Neural progenitor cell (in vitro differentiated cells): ENCODE data around the gene SIRT5. TPM values are rescaled to one million over a fixed set of nuclear protein-coding genes. Genes with fewer than 3 reads are reported as not detected.

Source experiments
- DNase-seq: peaks from one replicate; pipeline ENCODE4 v3.0.0-alpha.2; 2016; ENCODE audit warnings: low spot score
- H2AFZ ChIP-seq: fragments of 200-600 bp; sonication (generic); replicated peaks from 2 replicates; pipeline ENCODE4 v1.6.1; 2016; ENCODE audit warnings: antibody characterized with exemption
- H3F3A ChIP-seq: fragments of 200-600 bp; sonication (generic); 2 replicates; pipeline ENCODE4 v1.6.1; 2016; ENCODE audit warnings: antibody characterized with exemption, low read depth
- H3K27ac ChIP-seq: fragments of 200-600 bp; sonication (generic); 2 replicates; pipeline ENCODE4 v1.5.1; 2016; ENCODE audit warnings: mild to moderate bottlenecking
- H3K27me3 ChIP-seq: fragments of 200-600 bp; sonication (generic); 2 replicates; pipeline ENCODE4 v1.6.1; 2016; ENCODE audit warnings: mild to moderate bottlenecking, moderate library complexity
- H3K36me3 ChIP-seq: fragments of 200-600 bp; sonication (generic); 2 replicates; pipeline ENCODE4 v1.5.1; 2016
- H3K4me1 ChIP-seq: fragments of 200-600 bp; sonication (generic); 2 replicates; pipeline ENCODE4 v1.6.1; 2016; ENCODE audit warnings: mixed run types
- H3K4me2 ChIP-seq: fragments of 200-600 bp; sonication (generic); 2 replicates; pipeline ENCODE4 v1.6.1; 2016
- H3K4me3 ChIP-seq: fragments of 200-600 bp; sonication (generic); 2 replicates; pipeline ENCODE4 v1.5.1; 2016
- H3K79me2 ChIP-seq: fragments of 200-600 bp; sonication (generic); 2 replicates; pipeline ENCODE4 v1.6.1; 2016; ENCODE audit warnings: low read depth
- H3K9ac ChIP-seq: fragments of 200-600 bp; sonication (generic); 2 replicates; pipeline ENCODE4 v1.6.1; 2016
- H3K9me3 ChIP-seq: fragments of 200-600 bp; sonication (generic); 2 replicates; pipeline ENCODE4 v1.5.1; 2016; ENCODE audit warnings: low read depth
- H4K20me1 ChIP-seq: fragments of 200-600 bp; sonication (generic); 2 replicates; pipeline ENCODE4 v1.6.1; 2016; ENCODE audit warnings: low read depth
- H3K27ac Mint-ChIP-seq: 3 replicates; pipeline ENCODE4 v1.8.0; 2021; ENCODE audit warnings: mixed read lengths
- H3K27me3 Mint-ChIP-seq: 2 replicates; pipeline ENCODE4 v1.8.0; 2022; ENCODE audit warnings: low read depth, mild to moderate bottlenecking, inconsistent platforms, moderate library complexity, mixed read lengths; ENCODE audit not compliant: insufficient read depth
- H3K36me3 Mint-ChIP-seq: 3 replicates; pipeline ENCODE4 v1.8.0; 2021; ENCODE audit warnings: mixed read lengths
- H3K4me1 Mint-ChIP-seq: 3 replicates; pipeline ENCODE4 v1.8.0; 2021; ENCODE audit warnings: mixed read lengths
- H3K4me3 Mint-ChIP-seq: 3 replicates; pipeline ENCODE4 v1.8.0; 2021; ENCODE audit warnings: mild to moderate bottlenecking, moderate library complexity, mixed read lengths
- H3K9me3 Mint-ChIP-seq: 3 replicates; pipeline ENCODE4 v1.8.0; 2020; ENCODE audit warnings: mixed read lengths
- EZH2 ChIP-seq: fragments of 200-600 bp; sonication (generic); IDR thresholded peaks from 2 replicates; pipeline ENCODE4 v1.6.1; 2017; ENCODE audit warnings: antibody characterized with exemption, mild to moderate bottlenecking, moderate library complexity
- EZH2phosphoT487 ChIP-seq: fragments of 200-600 bp; sonication (generic); IDR thresholded peaks from 2 replicates; pipeline ENCODE4 v1.6.1; 2017; ENCODE audit warnings: antibody characterized with exemption
- total RNA-seq: library from RNA; depleted of rRNA; stranded (reverse); fragments of >200 nt; gene quantifications from 2 replicates; pipeline ENCODE4 v1.2.3, GENCODE V29; 2015; ENCODE audit warnings: low replicate concordance
- TF ChIP-seq, protein P1 (sequence below): fragments of 200-600 bp; sonication (generic); IDR thresholded peaks from 2 replicates; pipeline ENCODE4 v1.5.1; 2017; ENCODE audit warnings: antibody characterized with exemption, mild to moderate bottlenecking

SIRT5 gene
- total RNA-seq, 1 donor from 2014 or later, result 18.2 TPM

DNA sequence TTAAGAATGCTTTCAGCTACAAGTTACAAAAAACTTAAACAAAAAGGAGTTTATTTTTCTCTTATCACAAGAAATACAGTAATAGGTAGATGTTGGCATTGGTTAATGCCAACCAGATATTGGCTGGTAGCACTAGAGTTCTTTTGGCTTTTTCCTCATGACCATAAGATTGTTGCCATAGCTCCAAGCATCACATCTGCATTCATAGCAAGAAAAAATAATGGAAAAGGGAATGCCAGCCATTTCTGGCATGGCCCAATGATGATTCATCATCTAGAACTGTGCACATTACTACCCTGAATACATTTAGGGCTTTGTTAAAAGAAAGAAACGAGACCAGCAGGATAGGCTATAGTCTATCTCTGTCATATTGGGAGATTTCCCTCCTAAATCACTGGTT lies 20.8 kb upstream of the SIRT5 start:
- Mint-ChIP-seq H3K4me3 (no peak overlapping the region), H3K4me1 (peaks cover 30% of the 10 kb centered on the region)
- TF ChIP-seq EZH2 (no peak), EZH2phosphoT487 (no peak)
- TF ChIP-seq, protein P1, sequence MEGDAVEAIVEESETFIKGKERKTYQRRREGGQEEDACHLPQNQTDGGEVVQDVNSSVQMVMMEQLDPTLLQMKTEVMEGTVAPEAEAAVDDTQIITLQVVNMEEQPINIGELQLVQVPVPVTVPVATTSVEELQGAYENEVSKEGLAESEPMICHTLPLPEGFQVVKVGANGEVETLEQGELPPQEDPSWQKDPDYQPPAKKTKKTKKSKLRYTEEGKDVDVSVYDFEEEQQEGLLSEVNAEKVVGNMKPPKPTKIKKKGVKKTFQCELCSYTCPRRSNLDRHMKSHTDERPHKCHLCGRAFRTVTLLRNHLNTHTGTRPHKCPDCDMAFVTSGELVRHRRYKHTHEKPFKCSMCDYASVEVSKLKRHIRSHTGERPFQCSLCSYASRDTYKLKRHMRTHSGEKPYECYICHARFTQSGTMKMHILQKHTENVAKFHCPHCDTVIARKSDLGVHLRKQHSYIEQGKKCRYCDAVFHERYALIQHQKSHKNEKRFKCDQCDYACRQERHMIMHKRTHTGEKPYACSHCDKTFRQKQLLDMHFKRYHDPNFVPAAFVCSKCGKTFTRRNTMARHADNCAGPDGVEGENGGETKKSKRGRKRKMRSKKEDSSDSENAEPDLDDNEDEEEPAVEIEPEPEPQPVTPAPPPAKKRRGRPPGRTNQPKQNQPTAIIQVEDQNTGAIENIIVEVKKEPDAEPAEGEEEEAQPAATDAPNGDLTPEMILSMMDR, result no peak

DNA sequence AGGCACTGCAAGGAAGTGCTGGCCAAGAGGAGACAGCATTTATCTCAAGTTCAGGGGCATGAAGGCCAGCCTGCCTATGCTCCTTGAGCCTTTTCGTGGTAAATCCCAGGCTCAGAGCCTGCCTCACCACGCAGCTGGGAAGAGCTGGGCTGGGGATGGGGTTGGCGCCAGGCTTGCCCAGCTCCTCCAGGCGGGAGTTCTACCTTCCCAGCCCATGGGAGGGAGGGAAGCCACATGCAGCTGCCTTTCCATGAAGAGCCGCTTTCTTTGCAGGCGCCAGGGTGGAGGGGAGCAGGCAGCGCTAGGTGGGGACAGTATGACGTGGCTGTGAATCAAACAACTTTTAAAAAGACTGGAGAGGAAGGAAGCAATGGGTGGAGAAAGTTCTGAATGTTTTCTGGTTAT lies 19.5 kb upstream of the SIRT5 start:
- Histone ChIP-seq H3K4me2 (peak overlapping the region; percentile 51), H3F3A (peaks cover 10% of the 10 kb centered on the region), H3K4me1 (peaks cover 14% of the 10 kb centered on the region), H3K9ac (no peak overlapping the region), H2AFZ (no peak overlapping the region), H3K9me3 (no peaks in the 10 kb centered on the region), H3K27me3 (no peaks in the 10 kb centered on the region), H3K36me3 (no peaks in the 10 kb centered on the region), H4K20me1 (no peaks in the 10 kb centered on the region), H3K4me3 (no peak overlapping the region), H3K79me2 (no peaks in the 10 kb centered on the region), H3K27ac (no peak overlapping the region)
- DNase-seq, result peak; percentile 66
- H3K36me3 Mint-ChIP-seq, result no peaks in the 10 kb centered on the region
- TF ChIP-seq, protein P1, result no peak
- TF ChIP-seq EZH2 (no peak), EZH2phosphoT487 (no peak)
- H3K27ac Mint-ChIP-seq, result no peak overlapping the region
- peaks cover 6% of the 10 kb centered on the region for H3K27me3 Mint-ChIP-seq
- peaks cover 29% of the 10 kb centered on the region for H3K4me1 Mint-ChIP-seq
- no peaks in the 10 kb centered on the region for H3K9me3 Mint-ChIP-seq
- no peak overlapping the region for H3K4me3 Mint-ChIP-seq

More for the DNA sequence above, 20.8 kb upstream of the SIRT5 start:
- no peak overlapping the region for H3K27ac Mint-ChIP-seq
- Histone ChIP-seq H3F3A (peaks cover 10% of the 10 kb centered on the region), H3K9me3 (no peaks in the 10 kb centered on the region), H2AFZ (no peak overlapping the region), H3K36me3 (no peaks in the 10 kb centered on the region), H4K20me1 (no peaks in the 10 kb centered on the region), H3K9ac (no peak overlapping the region), H3K4me3 (no peak overlapping the region), H3K27ac (no peak overlapping the region), H3K4me1 (peaks cover 20% of the 10 kb centered on the region), H3K79me2 (no peaks in the 10 kb centered on the region), H3K27me3 (no peaks in the 10 kb centered on the region), H3K4me2 (no peak overlapping the region)
- no peak for DNase-seq
- H3K9me3 Mint-ChIP-seq, result no peaks in the 10 kb centered on the region
- peaks cover 6% of the 10 kb centered on the region for H3K27me3 Mint-ChIP-seq
- no peaks in the 10 kb centered on the region for H3K36me3 Mint-ChIP-seq

DNA sequence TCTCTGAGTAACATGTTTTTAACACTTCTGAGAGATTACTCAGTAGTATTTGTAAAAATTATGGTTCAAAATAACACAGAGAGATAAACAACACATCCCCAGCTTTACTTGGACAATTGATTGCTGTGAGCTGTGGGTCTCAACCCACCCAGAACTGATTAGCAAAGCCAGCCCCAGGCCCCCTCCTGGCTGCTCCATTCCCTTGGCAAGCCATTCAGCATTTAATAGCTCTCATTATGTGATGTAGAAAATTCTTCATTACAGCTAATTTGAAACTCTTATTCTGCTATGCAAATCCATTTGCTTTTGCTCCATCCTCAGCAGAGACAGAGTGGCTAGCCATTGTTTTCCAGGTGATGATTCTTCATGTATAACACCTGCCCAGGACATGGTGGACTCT lies 16.6 kb upstream of the SIRT5 start:
- Histone ChIP-seq H4K20me1 (no peaks in the 10 kb centered on the region), H3K9me3 (no peaks in the 10 kb centered on the region), H3K79me2 (no peaks in the 10 kb centered on the region), H3F3A (peaks cover 18% of the 10 kb centered on the region), H3K4me1 (peaks cover 18% of the 10 kb centered on the region), H3K36me3 (no peaks in the 10 kb centered on the region), H3K9ac (no peak overlapping the region), H3K4me3 (no peak overlapping the region), H3K4me2 (no peak overlapping the region), H2AFZ (no peak overlapping the region), H3K27me3 (no peaks in the 10 kb centered on the region), H3K27ac (no peak overlapping the region)
- H3K36me3 Mint-ChIP-seq, result no peaks in the 10 kb centered on the region
- TF ChIP-seq EZH2phosphoT487 (no peak), EZH2 (no peak)
- TF ChIP-seq, protein P1, result no peak
- H3K4me3 Mint-ChIP-seq, result peak overlapping the region; percentile 18
- H3K27me3 Mint-ChIP-seq, result peaks cover 4% of the 10 kb centered on the region
- no peak overlapping the region for H3K27ac Mint-ChIP-seq
- no peaks in the 10 kb centered on the region for H3K9me3 Mint-ChIP-seq
- H3K4me1 Mint-ChIP-seq, result peaks cover 43% of the 10 kb centered on the region
- DNase-seq, result peak; percentile 19
